ENCODE measurements around the gene ACP2. TPM values are rescaled to one million over a fixed set of nuclear protein-coding genes. Genes with fewer than 3 reads are reported as not detected.
"Not testable (repeated sequence)": the region's sequence is repeated elsewhere in the genome, so short reads cannot be mapped to it uniquely, and the experiment has no call there.

Gene ACP2
- total RNA-seq, 1 experiment from 2014 or later = 18.7 TPM

- Mint-ChIP-seq H3K27ac (no peak overlapping the region), H3K36me3 (no peaks in the 10 kb centered on the region), H3K4me3 (no peak overlapping the region), H3K27me3 (ENCODE audit: low read depth) (peaks cover 9% of the 10 kb centered on the region), H3K4me1 (peaks cover 21% of the 10 kb centered on the region), H3K9me3 (no peaks in the 10 kb centered on the region)
- ChIA-PET POLR2A (interaction anchor here (0.6 kb wide), 1 partner anchor 13 kb away, joined by 6 read pairs; no protein-coding TSS in a partner anchor), CTCF (interaction anchor here (0.5 to 1.1 kb wide), 2 partner anchors 21 to 42 kb away, joined by 3 read pairs; no protein-coding TSS in a partner anchor)
- ATAC-seq (no peak), DNase-seq (ENCODE audit: low spot score) (no peak)
- no peak for TF ChIP-seq ETV6 (CRISPR knock-in tag; IDR thresholded peaks at IDR 0.05)
Measured at GRCh38 chr11:47192111-47192510, 56.5 kb downstream of the ACP2 start.

GRCh38 chr11:47191137-47191536 is 57.5 kb downstream of the ACP2 start:
- DNase-seq (ENCODE audit: low spot score); H3K4me3 Mint-ChIP-seq; ATAC-seq; H3K27me3 Mint-ChIP-seq (ENCODE audit: low read depth); H3K36me3 Mint-ChIP-seq; POLR2A ChIA-PET; H3K9me3 Mint-ChIP-seq: not testable (repeated sequence)
- CTCF ChIA-PET = interaction anchor here (1.1 kb wide), 1 partner anchor 43 kb away, joined by 3 read pairs; no protein-coding TSS in a partner anchor
- Mint-ChIP-seq H3K4me1 (peaks cover 21% of the 10 kb centered on the region), H3K27ac (peak overlapping the region; percentile 85; the same call in 1 of the 2 replicates)

Other genes with a start within 250 kb of the ACP2 start
- 55.7 to 73.0 TPM (median 60.5 TPM) in 3 replicates for gene ARFGAP2, start 71.9 kb downstream of the ACP2 start, total RNA-seq (2021)
- gene PACSIN3, start 62.4 kb downstream of the ACP2 start, total RNA-seq (2021) = 74.5 to 77.1 TPM (median 76.8 TPM) in 3 replicates
- 124 to 144 TPM (median 124 TPM) in 3 replicates for gene DDB2, start 33.8 kb downstream of the ACP2 start, total RNA-seq (2021)
- gene NR1H3, start 9.2 kb upstream of the ACP2 start, total RNA-seq (2021) = 26.3 to 31.1 TPM (median 29.9 TPM) in 3 replicates
- 39.4 to 47.5 TPM (median 40.6 TPM) in 3 replicates for gene MADD, start 21.3 kb upstream of the ACP2 start, total RNA-seq (2021)
- 0.07 TPM in 2 of 3 replicates, not detected in the other for gene MYBPC3, start 103.9 kb upstream of the ACP2 start, total RNA-seq (2021)
- gene SPI1, start 129.7 kb upstream of the ACP2 start, total RNA-seq (2021) = 0.21 to 0.59 TPM (median 0.39 TPM) in 3 replicates
- 32.8 to 38.2 TPM (median 35.1 TPM) in 3 replicates for gene SLC39A13, start 159.8 kb upstream of the ACP2 start, total RNA-seq (2021)
- 141 to 162 TPM (median 143 TPM) in 3 replicates for gene PSMC3, start 177.6 kb upstream of the ACP2 start, total RNA-seq (2021)
- 0.32 to 0.66 TPM (median 0.34 TPM) in 3 replicates for gene RAPSN, start 200.3 kb upstream of the ACP2 start, total RNA-seq (2021)